Measurements from ENCODE around the gene GAS2L1. TPM values are rescaled to one million over a fixed set of nuclear protein-coding genes. Genes with fewer than 3 reads are reported as not detected.

The GAS2L1 gene
- total RNA-seq, 1 experiment from 2014 or later = 8.0 TPM

- Histone ChIP-seq H3K27ac (ENCODE audit: insufficient read length, low read depth, low read length) (no peak overlapping the region), H3K4ac (ENCODE audit: low read depth, low read length) (no peak overlapping the region), H3K9me3 (ENCODE audit: control insufficient read depth, low read depth, low read length) (no peaks in the 10 kb centered on the region), H3K9ac (ENCODE audit: extremely low read depth, insufficient read length, low read length) (no peak overlapping the region), H3K27me3 (ENCODE audit: insufficient read depth, low read length) (no peaks in the 10 kb centered on the region), H2BK120ac (ENCODE audit: low read depth, low read length, poor library complexity, severe bottlenecking) (no peak overlapping the region), H2BK20ac (ENCODE audit: low read depth, low read length, poor library complexity, severe bottlenecking) (no peak overlapping the region), H4K91ac (ENCODE audit: insufficient read length, low read depth, low read length) (no peak overlapping the region), H4K5ac (ENCODE audit: insufficient read length, low read depth, low read length) (no peak overlapping the region), H2AK5ac (ENCODE audit: insufficient read length, low read length) (no peak overlapping the region), H3K79me2 (ENCODE audit: insufficient read depth, low read length) (no peaks in the 10 kb centered on the region), H3K56ac (ENCODE audit: insufficient read length, low read depth, low read length) (no peak overlapping the region), H3K23me2 (ENCODE audit: insufficient read length, low read depth, low read length, poor library complexity, severe bottlenecking) (no peaks in the 10 kb centered on the region), H2BK15ac (ENCODE audit: low read depth, low read length) (no peak overlapping the region), H3K79me1 (ENCODE audit: insufficient read depth, low read depth, low read length, poor library complexity, severe bottlenecking) (no peaks in the 10 kb centered on the region), H2BK12ac (ENCODE audit: insufficient read length, low read depth, low read length) (no peak overlapping the region), H3K4me1 (ENCODE audit: insufficient read depth, low read length) (no peaks in the 10 kb centered on the region), H3K18ac (ENCODE audit: insufficient read length, low read depth, low read length) (no peak overlapping the region), H4K20me1 (ENCODE audit: control insufficient read depth, insufficient read depth, insufficient read length) (peaks cover 3% of the 10 kb centered on the region), H3T11ph (ENCODE audit: low read length) (no peak overlapping the region), H3K23ac (ENCODE audit: insufficient read length, low read depth, low read length) (no peak overlapping the region), H4K8ac (replicated peaks; ENCODE audit: insufficient read length, low read depth, low read length) (no peak overlapping the region), H2AFZ (ENCODE audit: low read length) (no peak overlapping the region), H3K14ac (ENCODE audit: insufficient read depth, low read length) (no peak overlapping the region), H2BK5ac (ENCODE audit: insufficient read length, low read length) (no peak overlapping the region), H3K4me2 (ENCODE audit: insufficient read depth, insufficient read length, low read length) (no peak overlapping the region)
- Mint-ChIP-seq H3K27ac (peak overlapping the region in 1 of 3 experiments; percentile 68; a peak in 1 of 7 replicates), H3K4me3 (no peak overlapping the region), H3K4me1 (no peaks in the 10 kb centered on the region), H3K9me3 (no peaks in the 10 kb centered on the region), H3K27me3 (ENCODE audit: low read depth) (no peaks in the 10 kb centered on the region), H3K36me3 (ENCODE audit: insufficient read depth in 1 of 3, low read depth in 3 of 3) (peaks cover 24 to 76% (median 59%) of the 10 kb centered on the region in 3 experiments)
- DNase-seq = no peak
- WGBS (ENCODE audit: extremely low coverage, insufficient read length, low lambda C conversion rate) = no CpG with 5 or more reads among the region's 14 CpGs
- no peak for TF ChIP-seq CTCF (conservative IDR thresholded peaks at IDR 0.05)
Observed at GRCh38 chr22:29336751-29337490, 30.5 kb downstream of the GAS2L1 start.
